Measurements from ENCODE around the gene SLC7A1. TPM values are rescaled to one million over a fixed set of nuclear protein-coding genes. Genes with fewer than 3 reads are reported as not detected.

SLC7A1 gene
- total RNA-seq, 2 donors from 2014 or later = 8.6 to 19.5 TPM

DNA sequence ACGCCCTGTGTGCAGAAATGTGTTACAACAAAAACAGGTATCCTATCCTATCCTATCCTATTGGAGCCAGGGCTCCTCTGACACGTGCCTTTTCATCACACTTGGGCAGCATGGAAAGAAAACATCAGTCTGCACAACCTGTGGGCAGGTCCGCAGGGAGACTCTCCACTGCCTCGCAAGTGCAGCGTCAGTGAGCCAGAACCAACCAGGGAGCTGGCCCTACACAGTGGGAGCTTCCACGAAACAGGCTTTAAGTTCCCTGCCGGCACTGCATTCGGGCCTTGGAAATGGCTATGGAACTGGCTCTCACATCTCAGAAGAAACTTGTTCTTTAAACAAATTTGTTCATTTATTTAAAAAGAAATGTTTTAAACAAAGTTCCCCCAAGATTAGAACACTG lies 49.5 kb downstream of the SLC7A1 start:
- TF ChIP-seq, protein P1, sequence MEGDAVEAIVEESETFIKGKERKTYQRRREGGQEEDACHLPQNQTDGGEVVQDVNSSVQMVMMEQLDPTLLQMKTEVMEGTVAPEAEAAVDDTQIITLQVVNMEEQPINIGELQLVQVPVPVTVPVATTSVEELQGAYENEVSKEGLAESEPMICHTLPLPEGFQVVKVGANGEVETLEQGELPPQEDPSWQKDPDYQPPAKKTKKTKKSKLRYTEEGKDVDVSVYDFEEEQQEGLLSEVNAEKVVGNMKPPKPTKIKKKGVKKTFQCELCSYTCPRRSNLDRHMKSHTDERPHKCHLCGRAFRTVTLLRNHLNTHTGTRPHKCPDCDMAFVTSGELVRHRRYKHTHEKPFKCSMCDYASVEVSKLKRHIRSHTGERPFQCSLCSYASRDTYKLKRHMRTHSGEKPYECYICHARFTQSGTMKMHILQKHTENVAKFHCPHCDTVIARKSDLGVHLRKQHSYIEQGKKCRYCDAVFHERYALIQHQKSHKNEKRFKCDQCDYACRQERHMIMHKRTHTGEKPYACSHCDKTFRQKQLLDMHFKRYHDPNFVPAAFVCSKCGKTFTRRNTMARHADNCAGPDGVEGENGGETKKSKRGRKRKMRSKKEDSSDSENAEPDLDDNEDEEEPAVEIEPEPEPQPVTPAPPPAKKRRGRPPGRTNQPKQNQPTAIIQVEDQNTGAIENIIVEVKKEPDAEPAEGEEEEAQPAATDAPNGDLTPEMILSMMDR (IDR thresholded peaks at IDR 0.05) = no peak
- H3K27ac ChIP-seq = no peak overlapping the region
- H3K36me3 ChIP-seq = peaks cover 13% of the 10 kb centered on the region
- no peaks in the 10 kb centered on the region for H3K9me3 ChIP-seq
- no peak overlapping the region for H3K4me3 ChIP-seq
- H3K4me1 ChIP-seq = peaks cover 0 to 8% of the 10 kb centered on the region in 2 donors
- no peaks in the 10 kb centered on the region for H3K27me3 ChIP-seq
- no peak for DNase-seq (ENCODE audit: low spot score)

DNA sequence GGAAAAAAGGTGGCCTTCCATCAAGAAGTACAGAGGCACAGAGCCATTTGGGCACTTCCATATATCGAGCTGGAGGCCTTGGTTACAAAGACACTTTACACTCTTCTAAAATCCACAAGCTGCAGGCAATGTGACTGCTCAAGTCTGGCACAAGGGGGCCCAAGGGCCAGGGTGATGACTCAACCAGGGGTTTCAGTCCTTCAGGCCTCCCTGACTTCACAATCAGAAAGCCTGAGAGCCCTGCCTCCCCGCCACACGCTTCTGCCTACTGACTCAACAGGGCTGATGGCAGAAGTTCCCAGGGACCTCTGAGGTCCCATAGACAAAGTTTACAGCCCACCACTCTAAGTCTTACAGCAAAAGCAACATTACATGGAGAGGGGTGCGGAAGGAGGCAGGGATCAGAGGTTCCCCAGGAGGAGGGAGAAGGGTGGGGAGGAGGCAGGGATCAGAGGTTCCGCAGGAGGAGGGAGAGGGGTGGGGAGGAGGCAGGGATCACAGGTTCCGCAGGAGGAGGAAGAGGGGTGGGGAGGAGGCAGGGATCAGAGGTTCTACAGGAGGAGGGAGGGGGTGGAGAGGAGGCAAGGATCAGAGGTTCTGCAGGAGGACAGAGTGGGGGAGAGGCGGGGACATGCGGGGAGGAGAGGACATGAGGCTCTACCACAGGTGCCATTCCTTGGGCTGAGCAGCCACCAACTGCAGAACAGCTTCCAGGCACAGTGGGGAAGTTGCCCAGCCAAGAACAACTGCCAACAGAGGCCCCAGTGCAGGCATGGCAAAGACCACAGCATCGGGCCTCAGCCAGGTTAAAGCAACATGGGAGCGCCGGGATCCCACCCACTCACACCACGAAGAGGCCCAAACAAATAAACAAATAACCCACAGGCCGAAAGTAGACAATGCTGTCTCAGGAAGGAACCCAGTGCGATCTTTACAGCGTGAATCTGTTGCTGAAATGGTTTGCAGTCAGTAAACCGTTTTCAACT lies 52.0 kb downstream of the SLC7A1 start:
- no peaks in the 10 kb centered on the region for H3K9me3 ChIP-seq
- no peak for DNase-seq (ENCODE audit: low spot score)
- no peaks in the 10 kb centered on the region for H3K27me3 ChIP-seq
- H3K27ac ChIP-seq = no peak overlapping the region
- no peak overlapping the region for H3K4me3 ChIP-seq
- TF ChIP-seq, protein P1 (IDR thresholded peaks at IDR 0.05) = no peak
- peaks cover 0 to 8% of the 10 kb centered on the region in 2 donors for H3K4me1 ChIP-seq
- H3K36me3 ChIP-seq = no peaks in the 10 kb centered on the region

DNA sequence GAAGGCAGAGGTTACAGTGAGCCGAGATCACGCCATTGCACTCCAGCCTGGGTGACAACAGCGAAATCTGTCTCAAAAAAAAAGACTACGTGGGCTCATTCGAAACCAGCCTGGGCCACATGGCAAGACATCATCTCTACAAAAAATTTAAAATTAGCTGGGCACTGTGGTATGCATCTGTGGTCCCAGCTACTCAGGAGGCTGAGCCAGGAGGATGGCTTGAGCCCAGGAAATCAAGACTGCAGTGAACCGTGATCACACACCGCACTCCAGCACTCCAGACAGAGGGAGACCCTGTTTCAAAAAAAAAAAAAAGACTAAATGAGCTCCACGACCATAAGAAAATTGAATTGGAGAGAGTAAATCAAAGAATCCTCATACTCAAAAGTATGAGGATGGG lies 53.1 kb downstream of the SLC7A1 start:
- TF ChIP-seq, protein P1 (IDR thresholded peaks at IDR 0.05) = no peak
- Histone ChIP-seq H3K4me3 (no peak overlapping the region), H3K4me1 (peaks cover 0 to 7% of the 10 kb centered on the region in 2 donors), H3K27me3 (no peaks in the 10 kb centered on the region), H3K9me3 (no peaks in the 10 kb centered on the region), H3K36me3 (no peaks in the 10 kb centered on the region), H3K27ac (no peak overlapping the region)
- no peak for DNase-seq (ENCODE audit: low spot score)

DNA sequence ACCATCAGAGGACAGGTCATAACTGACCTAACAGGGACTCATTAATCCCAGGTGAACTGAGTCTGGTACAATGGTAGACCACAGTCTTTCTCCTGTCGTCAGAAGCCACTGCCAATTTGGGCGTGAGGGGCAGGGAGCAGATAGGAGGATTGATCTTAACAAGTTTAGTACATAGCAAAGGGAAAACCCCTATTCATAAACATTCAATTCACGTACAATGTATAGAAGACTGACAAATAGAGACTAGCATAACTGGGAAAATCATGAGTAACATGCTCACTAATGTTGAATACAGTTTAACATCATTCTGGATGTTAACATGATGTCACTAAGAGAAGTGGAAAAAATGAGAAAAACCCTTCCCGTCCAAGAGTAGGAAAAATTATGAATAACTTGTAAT lies 54.1 kb downstream of the SLC7A1 start:
- no peak overlapping the region for H3K27ac ChIP-seq
- no peaks in the 10 kb centered on the region for H3K9me3 ChIP-seq
- H3K4me3 ChIP-seq = no peak overlapping the region
- DNase-seq (ENCODE audit: low spot score) = no peak
- H3K27me3 ChIP-seq = no peaks in the 10 kb centered on the region
- H3K4me1 ChIP-seq = no peaks in the 10 kb centered on the region
- H3K36me3 ChIP-seq = no peaks in the 10 kb centered on the region
- TF ChIP-seq, protein P1 (IDR thresholded peaks at IDR 0.05) = no peak

DNA sequence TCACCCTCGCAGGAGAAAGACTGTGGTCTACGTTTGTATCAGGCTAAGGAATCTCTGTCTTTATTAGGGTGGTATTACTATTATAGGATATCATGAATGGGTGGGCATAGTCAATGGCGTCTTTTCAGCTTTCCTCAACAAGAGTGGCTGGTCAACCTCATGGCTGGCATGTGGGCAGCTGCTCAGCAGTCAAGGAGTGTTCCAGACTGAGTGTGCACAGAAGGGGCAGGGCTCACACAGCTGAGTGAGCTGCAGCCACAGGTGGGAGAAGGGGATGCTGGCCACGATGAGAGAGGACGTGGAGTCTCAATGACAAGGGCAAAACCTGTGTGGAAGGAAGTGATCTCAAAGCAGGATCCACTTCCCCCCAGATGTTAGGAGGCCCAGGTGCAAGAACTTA lies 54.7 kb downstream of the SLC7A1 start:
- Histone ChIP-seq H3K27ac (no peak overlapping the region), H3K9me3 (no peaks in the 10 kb centered on the region), H3K27me3 (no peaks in the 10 kb centered on the region), H3K4me1 (no peaks in the 10 kb centered on the region), H3K36me3 (no peaks in the 10 kb centered on the region), H3K4me3 (no peak overlapping the region)
- TF ChIP-seq, protein P1 (IDR thresholded peaks at IDR 0.05) = no peak
- DNase-seq (ENCODE audit: low spot score) = no peak
